ENCODE results near the gene ZNF341. TPM values are rescaled to one million over a fixed set of nuclear protein-coding genes. Genes with fewer than 3 reads are reported as not detected.

The ZNF341 gene
- total and polyA plus RNA-seq, 9 of the 15 experiments (the other 6 are each of a cell fraction or from before 2014, with no cell fraction given) = 0.08 to 2.6 (median 1.0) TPM

- H3K27me3 ChIP-seq (ENCODE audit: control insufficient read depth in 2 of 2, insufficient read depth in 2 of 2, low read length in 2 of 2) = no peaks in the 10 kb centered on the region
- no peak overlapping the region for H2AFZ ChIP-seq (ENCODE audit: low read depth, low read length)
- DNase-seq (ENCODE audit: extremely low read depth in 1 of 4, low spot score in 3 of 4) (no peak), FAIRE-seq (no peak), ATAC-seq (no peak)
- intact Hi-C loops (cut with micrococcal nuclease) = no loop called here
- peaks cover 12% of the 10 kb centered on the region for H4K20me1 ChIP-seq (replicated peaks; ENCODE audit: control insufficient read depth, insufficient read depth, low read length)
- H3K9me1 ChIP-seq (ENCODE audit: control insufficient read depth, insufficient read depth, low read length) = peaks cover 3% of the 10 kb centered on the region
- TF ChIP-seq, protein P1, sequence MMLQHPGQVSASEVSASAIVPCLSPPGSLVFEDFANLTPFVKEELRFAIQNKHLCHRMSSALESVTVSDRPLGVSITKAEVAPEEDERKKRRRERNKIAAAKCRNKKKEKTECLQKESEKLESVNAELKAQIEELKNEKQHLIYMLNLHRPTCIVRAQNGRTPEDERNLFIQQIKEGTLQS (IDR thresholded peaks at IDR 0.05) = 0 out of 2 replicates have a peak, but pooled peaks have one; percentile 37
- TF ChIP-seq, protein P1 (CRISPR knock-in tag; conservative IDR thresholded peaks at IDR 0.05) = no peak
- TF ChIP-seq ZNF766 (CRISPR knock-in tag; conservative IDR thresholded peaks at IDR 0.05) (peak; percentile 81), ZFP36 (IDR thresholded peaks at IDR 0.05; ENCODE audit: low read depth, low read length, partially characterized antibody) (no peak)
- H3K27ac ChIP-seq (ENCODE audit: extremely low read depth, low read depth, low read length) = no peak overlapping the region
- POLR2A ChIA-PET = interaction anchor here (0.6 to 1.0 kb wide), 2 partner anchors 22 to 365 kb away, joined by 3 read pairs; no protein-coding TSS in a partner anchor
- H3K4me1 ChIP-seq (replicated peaks in 1 of 2; ENCODE audit: control insufficient read depth in 2 of 2, insufficient read depth in 2 of 2, low read length in 2 of 2) = peaks cover 8 to 25% of the 10 kb centered on the region in 2 experiments
- no peak overlapping the region for H3K4me2 ChIP-seq (ENCODE audit: insufficient read depth, low read length)
- peaks cover 48% of the 10 kb centered on the region for H3K79me2 ChIP-seq (ENCODE audit: control insufficient read depth, insufficient read depth, low read length)
- BruUV-seq (replicated peaks) = no TSS peak
- 76% methylated on average over 9 of the region's 9 CpGs for WGBS (ENCODE audit: insufficient coverage, low coverage, missing lambda C conversion rate)
- H3K36me3 ChIP-seq (ENCODE audit: control insufficient read depth, insufficient read depth, low read length) = peaks cover 14% of the 10 kb centered on the region; the same call in 1 of the 3 replicates
- no peak overlapping the region for H3K4me3 ChIP-seq
- no peak overlapping the region for H3K9ac ChIP-seq (ENCODE audit: insufficient read depth in 1 of 2, low read depth in 2 of 2, low read length in 2 of 2)
- H3K9me3 ChIP-seq (replicated peaks; ENCODE audit: control insufficient read depth, insufficient read depth, low read depth, low read length) = no peaks in the 10 kb centered on the region
- CTCF ChIA-PET (ENCODE audit: low intra/inter-chr PET ratio) = no interaction called here
- in situ Hi-C loops (cut with MboI) = no loop called here
Observed at GRCh38 chr20:33835615-33836172, 103.9 kb downstream of the ZNF341 start.

Measured in K562 (cell line).